Measurements from ENCODE around the gene HCST. TPM values are rescaled to one million over a fixed set of nuclear protein-coding genes. Genes with fewer than 3 reads are reported as not detected.

HCST gene
- total RNA-seq, 4 donors from 2014 or later, result 1.3 TPM; not detected in 3

DNA sequence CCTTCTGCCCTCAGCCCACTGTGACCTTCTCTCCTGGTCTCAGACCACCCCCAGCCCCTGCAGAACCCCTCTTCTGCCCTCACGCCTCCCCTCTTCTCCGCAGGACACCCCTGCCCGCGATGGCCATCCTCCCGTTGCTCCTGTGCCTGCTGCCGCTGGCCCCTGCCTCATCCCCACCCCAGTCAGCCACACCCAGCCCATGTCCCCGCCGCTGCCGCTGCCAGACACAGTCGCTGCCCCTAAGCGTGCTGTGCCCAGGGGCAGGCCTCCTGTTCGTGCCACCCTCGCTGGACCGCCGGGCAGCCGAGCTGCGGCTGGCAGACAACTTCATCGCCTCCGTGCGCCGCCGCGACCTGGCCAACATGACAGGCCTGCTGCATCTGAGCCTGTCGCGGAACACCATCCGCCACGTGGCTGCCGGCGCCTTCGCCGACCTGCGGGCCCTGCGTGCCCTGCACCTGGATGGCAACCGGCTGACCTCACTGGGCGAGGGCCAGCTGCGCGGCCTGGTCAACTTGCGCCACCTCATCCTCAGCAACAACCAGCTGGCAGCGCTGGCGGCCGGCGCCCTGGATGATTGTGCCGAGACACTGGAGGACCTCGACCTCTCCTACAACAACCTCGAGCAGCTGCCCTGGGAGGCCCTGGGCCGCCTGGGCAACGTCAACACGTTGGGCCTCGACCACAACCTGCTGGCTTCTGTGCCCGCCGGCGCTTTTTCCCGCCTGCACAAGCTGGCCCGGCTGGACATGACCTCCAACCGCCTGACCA, 37.2 kb downstream of the HCST start:
- no peak for DNase-seq
- intact Hi-C loops (cut with DNase I), result loop anchor here (10.0 kb wide), 1 partner anchor 175 kb away; no protein-coding TSS in a partner anchor
- H3K36me3 ChIP-seq, result peaks cover 0 to 54% (median 8%) of the 10 kb centered on the region in 3 donors

DNA sequence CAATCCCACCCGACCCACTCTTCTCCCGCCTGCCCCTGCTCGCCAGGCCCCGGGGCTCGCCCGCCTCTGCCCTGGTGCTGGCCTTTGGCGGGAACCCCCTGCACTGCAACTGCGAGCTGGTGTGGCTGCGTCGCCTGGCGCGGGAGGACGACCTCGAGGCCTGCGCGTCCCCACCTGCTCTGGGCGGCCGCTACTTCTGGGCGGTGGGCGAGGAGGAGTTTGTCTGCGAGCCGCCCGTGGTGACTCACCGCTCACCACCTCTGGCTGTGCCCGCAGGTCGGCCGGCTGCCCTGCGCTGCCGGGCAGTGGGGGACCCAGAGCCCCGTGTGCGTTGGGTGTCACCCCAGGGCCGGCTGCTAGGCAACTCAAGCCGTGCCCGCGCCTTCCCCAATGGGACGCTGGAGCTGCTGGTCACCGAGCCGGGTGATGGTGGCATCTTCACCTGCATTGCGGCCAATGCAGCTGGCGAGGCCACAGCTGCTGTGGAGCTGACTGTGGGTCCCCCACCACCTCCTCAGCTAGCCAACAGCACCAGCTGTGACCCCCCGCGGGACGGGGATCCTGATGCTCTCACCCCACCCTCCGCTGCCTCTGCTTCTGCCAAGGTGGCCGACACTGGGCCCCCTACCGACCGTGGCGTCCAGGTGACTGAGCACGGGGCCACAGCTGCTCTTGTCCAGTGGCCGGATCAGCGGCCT, 37.9 kb downstream of the HCST start:
- Histone ChIP-seq H3K36me3 (peaks cover 0 to 62% (median 8%) of the 10 kb centered on the region in 3 donors), H3K27me3 (no peaks in the 10 kb centered on the region), H3K4me3 (no peak overlapping the region), H3K9me3 (no peaks in the 10 kb centered on the region), H3K27ac (no peak overlapping the region), H3K4me1 (peaks cover 17 to 40% (median 19%) of the 10 kb centered on the region in 3 donors)
- intact Hi-C loops (cut with DNase I), result no loop called here
- 89% methylated on average over 14 of the region's 51 CpGs; no CpG with 5 or more reads in 1 of the 2 donors for WGBS, 2 donors
- DNase-seq, result no peak
- TF ChIP-seq, protein P1, sequence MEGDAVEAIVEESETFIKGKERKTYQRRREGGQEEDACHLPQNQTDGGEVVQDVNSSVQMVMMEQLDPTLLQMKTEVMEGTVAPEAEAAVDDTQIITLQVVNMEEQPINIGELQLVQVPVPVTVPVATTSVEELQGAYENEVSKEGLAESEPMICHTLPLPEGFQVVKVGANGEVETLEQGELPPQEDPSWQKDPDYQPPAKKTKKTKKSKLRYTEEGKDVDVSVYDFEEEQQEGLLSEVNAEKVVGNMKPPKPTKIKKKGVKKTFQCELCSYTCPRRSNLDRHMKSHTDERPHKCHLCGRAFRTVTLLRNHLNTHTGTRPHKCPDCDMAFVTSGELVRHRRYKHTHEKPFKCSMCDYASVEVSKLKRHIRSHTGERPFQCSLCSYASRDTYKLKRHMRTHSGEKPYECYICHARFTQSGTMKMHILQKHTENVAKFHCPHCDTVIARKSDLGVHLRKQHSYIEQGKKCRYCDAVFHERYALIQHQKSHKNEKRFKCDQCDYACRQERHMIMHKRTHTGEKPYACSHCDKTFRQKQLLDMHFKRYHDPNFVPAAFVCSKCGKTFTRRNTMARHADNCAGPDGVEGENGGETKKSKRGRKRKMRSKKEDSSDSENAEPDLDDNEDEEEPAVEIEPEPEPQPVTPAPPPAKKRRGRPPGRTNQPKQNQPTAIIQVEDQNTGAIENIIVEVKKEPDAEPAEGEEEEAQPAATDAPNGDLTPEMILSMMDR (IDR thresholded peaks at IDR 0.05), result no peak
- TF ChIP-seq POLR2A (IDR thresholded peaks at IDR 0.05), result no peak

More for the DNA sequence above, 37.2 kb downstream of the HCST start:
- Histone ChIP-seq H3K4me1 (peaks cover 18 to 44% (median 20%) of the 10 kb centered on the region in 3 donors), H3K27ac (no peak overlapping the region), H3K9me3 (no peaks in the 10 kb centered on the region), H3K4me3 (no peak overlapping the region), H3K27me3 (no peaks in the 10 kb centered on the region)
- 87 to 89% methylated on average over 13 to 18 of the region's 55 CpGs for WGBS, 2 donors
- TF ChIP-seq, protein P1 (IDR thresholded peaks at IDR 0.05), result no peak
- TF ChIP-seq POLR2A (IDR thresholded peaks at IDR 0.05), result no peak

DNA sequence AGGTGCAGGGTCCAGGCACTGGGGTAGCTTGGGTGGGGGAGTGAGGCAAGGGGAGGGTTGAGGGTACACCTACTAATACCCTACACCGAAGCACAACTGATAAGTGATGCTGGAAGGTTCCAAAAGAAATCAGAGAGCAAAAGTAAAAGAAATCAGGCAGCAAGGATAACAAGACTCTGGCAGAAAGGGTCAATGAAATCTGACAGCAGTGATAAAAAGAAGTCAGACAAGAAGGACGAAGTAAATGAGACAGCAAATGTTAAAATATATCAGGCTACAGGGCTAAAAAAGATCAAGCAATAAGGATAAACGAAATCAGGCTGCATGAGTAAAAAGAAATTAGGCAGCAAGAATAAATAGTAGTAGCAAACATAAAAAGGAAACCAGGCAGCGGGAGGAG, 38.5 kb downstream of the HCST start:
- WGBS, 2 donors, result 63 to 77% methylated on average over 4 of the region's 4 CpGs
- DNase-seq, result no peak
- Histone ChIP-seq H3K27me3 (no peaks in the 10 kb centered on the region), H3K4me3 (no peak overlapping the region), H3K27ac (no peak overlapping the region), H3K36me3 (peaks cover 0 to 65% (median 8%) of the 10 kb centered on the region in 3 donors), H3K9me3 (no peaks in the 10 kb centered on the region), H3K4me1 (peaks cover 11 to 34% (median 14%) of the 10 kb centered on the region in 3 donors)
- intact Hi-C loops (cut with DNase I), result no loop called here
- TF ChIP-seq POLR2A (IDR thresholded peaks at IDR 0.05), result no peak
- TF ChIP-seq, protein P1 (IDR thresholded peaks at IDR 0.05), result no peak

DNA sequence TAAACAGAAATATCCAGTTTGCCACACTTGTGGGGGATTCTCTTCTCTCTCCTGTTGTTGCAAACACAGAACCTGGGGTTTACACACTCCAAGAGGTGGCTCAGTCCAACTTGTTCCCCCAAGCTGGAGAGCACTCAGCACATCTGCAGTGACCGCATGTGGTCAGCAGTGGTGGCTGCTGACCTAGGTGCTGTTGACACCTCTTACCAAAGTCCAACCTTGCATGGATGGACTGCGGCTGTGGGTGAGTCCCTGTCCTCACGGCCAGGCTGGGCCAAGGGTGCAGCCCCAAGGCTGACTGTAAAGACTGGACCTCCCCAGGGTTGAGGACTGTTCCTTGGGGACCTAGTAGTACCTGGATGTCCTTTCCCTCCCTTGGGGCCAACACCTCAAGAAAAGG, 39.9 kb downstream of the HCST start:
- TF ChIP-seq, protein P1 (IDR thresholded peaks at IDR 0.05), result no peak
- TF ChIP-seq POLR2A (IDR thresholded peaks at IDR 0.05), result no peak
- Histone ChIP-seq H3K9me3 (no peaks in the 10 kb centered on the region), H3K27me3 (no peaks in the 10 kb centered on the region), H3K4me3 (no peak overlapping the region), H3K4me1 (peaks cover 7 to 23% (median 8%) of the 10 kb centered on the region in 3 donors), H3K27ac (no peak overlapping the region), H3K36me3 (peaks cover 0 to 65% (median 8%) of the 10 kb centered on the region in 3 donors)
- 92% methylated on average over 2 of the region's 3 CpGs; no CpG with 5 or more reads in 1 of the 2 donors for WGBS, 2 donors
- intact Hi-C loops (cut with DNase I), result no loop called here
- no peak for DNase-seq
